HepG2 (cell line): ENCODE data around the gene CHKA. TPM values are rescaled to one million over a fixed set of nuclear protein-coding genes. Genes with fewer than 3 reads are reported as not detected.

Experiments used
- AGO1 ChIP-seq: fragments of 200-400 bp; formaldehyde crosslinking; IDR thresholded peaks from 2 replicates; pipeline ENCODE4 v1.6.1; 2017; ENCODE audit warnings: mild to moderate bottlenecking, low read depth, low read length, moderate library complexity; ENCODE audit not compliant: poor library complexity, severe bottlenecking
- ASH2L ChIP-seq: fragments of 300-600, 200-600 bp; sonication (generic); IDR thresholded peaks from 2 replicates; pipeline ENCODE4 v1.7.0; 2017; ENCODE audit warnings: low read depth, mild to moderate bottlenecking, moderate library complexity, mixed read lengths, low read length; ENCODE audit not compliant: insufficient read length
- ATAD3A ChIP-seq: sonication (generic); formaldehyde crosslinking; IDR thresholded peaks from 2 replicates; pipeline ENCODE4 v1.4.0; 2020; ENCODE audit warnings: missing genetic modification reagents
- CENPX ChIP-seq: sonication (generic); formaldehyde crosslinking; IDR thresholded peaks from 2 replicates; pipeline ENCODE4 v1.9.0; 2021; ENCODE audit warnings: mild to moderate bottlenecking, missing genetic modification reagents, moderate library complexity
- FOXA1 ChIP-seq, 2 experiments: fragments of 450-650 bp in 1 of 2; sonication (generic) in 1 of 2; formaldehyde crosslinking in 1 of 2; IDR thresholded peaks; 2 replicates each; pipeline versions ENCODE4 v1.4.0 to v1.6.1; 2016 to 2020; ENCODE audit warnings: missing genetic modification reagents in 1 of 2
- HMGXB3 ChIP-seq: sonication (generic); formaldehyde crosslinking; IDR thresholded peaks from 2 replicates; pipeline ENCODE4 v1.4.0; 2020; ENCODE audit warnings: missing genetic modification reagents, borderline replicate concordance
- HOXA7 ChIP-seq: sonication (generic); formaldehyde crosslinking; IDR thresholded peaks from 2 replicates; pipeline ENCODE4 v1.8.1; 2022; ENCODE audit warnings: mild to moderate bottlenecking, missing genetic modification reagents, moderate library complexity
- HOXD1 ChIP-seq: sonication (generic); formaldehyde crosslinking; IDR thresholded peaks from 2 replicates; pipeline ENCODE4 v1.5.0; 2020; ENCODE audit warnings: missing genetic modification reagents
- KLF11 ChIP-seq: IDR thresholded peaks from 2 replicates; pipeline ENCODE4 v1.6.1; 2016; ENCODE audit warnings: missing compliant biosample characterization
- KLF12 ChIP-seq: sonication (generic); formaldehyde crosslinking; IDR thresholded peaks from 2 replicates; pipeline ENCODE4 v1.4.0; 2020; ENCODE audit warnings: missing genetic modification reagents, borderline replicate concordance
- NFATC3 ChIP-seq: sonication (generic); formaldehyde crosslinking; IDR thresholded peaks from 2 replicates; pipeline ENCODE4 v1.5.1; 2020; ENCODE audit warnings: mild to moderate bottlenecking, missing genetic modification reagents
- NFIC ChIP-seq: IDR thresholded peaks from 2 replicates; pipeline ENCODE4 v1.6.1; 2012; ENCODE audit warnings: mild to moderate bottlenecking, low read length, inconsistent platforms
- PCBP2 ChIP-seq: fragments of 200-400 bp; formaldehyde crosslinking; optimal IDR thresholded peaks from 2 replicates; pipeline ENCODE3; 2018; ENCODE audit warnings: low read length, low read depth; ENCODE audit not compliant: poor library complexity, severe bottlenecking
- PHF20 ChIP-seq: sonication (generic); formaldehyde crosslinking; IDR thresholded peaks from 2 replicates; pipeline ENCODE4 v1.5.0; 2020; ENCODE audit warnings: mild to moderate bottlenecking, missing genetic modification reagents
- RFX1 ChIP-seq: fragments of 450-650 bp; IDR thresholded peaks from 2 replicates; pipeline ENCODE4 v1.6.1; 2017
- TAF1 ChIP-seq: sonication (generic); formaldehyde crosslinking; IDR thresholded peaks from 2 replicates; pipeline ENCODE4 v1.4.0; 2020; ENCODE audit warnings: missing genetic modification reagents
- THRA ChIP-seq: sonication (generic); formaldehyde crosslinking; IDR thresholded peaks from 2 replicates; pipeline ENCODE4 v1.4.0; 2020; ENCODE audit warnings: missing genetic modification reagents, borderline replicate concordance
- YEATS4 ChIP-seq: sonication (generic); formaldehyde crosslinking; IDR thresholded peaks from 2 replicates; pipeline ENCODE4 v1.4.0; 2020; ENCODE audit warnings: missing genetic modification reagents, borderline replicate concordance
- ZBTB33 ChIP-seq: sonication (generic); formaldehyde crosslinking; IDR thresholded peaks from 2 replicates; pipeline ENCODE4 v1.4.0; 2020; ENCODE audit warnings: missing genetic modification reagents
- ZNF670 ChIP-seq: sonication (generic); formaldehyde crosslinking; IDR thresholded peaks from 2 replicates; pipeline ENCODE4 v1.8.0; 2022; ENCODE audit warnings: mild to moderate bottlenecking, missing genetic modification reagents, borderline replicate concordance
- ZNF891 ChIP-seq: sonication (generic); formaldehyde crosslinking; IDR thresholded peaks from 2 replicates; pipeline ENCODE4 v1.5.0; 2020; ENCODE audit warnings: mild to moderate bottlenecking, missing genetic modification reagents
- ZSCAN21 ChIP-seq: sonication (generic); formaldehyde crosslinking; IDR thresholded peaks from 2 replicates; pipeline ENCODE4 v1.8.0; 2022; ENCODE audit warnings: mild to moderate bottlenecking, missing genetic modification reagents, moderate library complexity, borderline replicate concordance
- polyA plus RNA-seq, 8 experiments: library from polyadenylated mRNA; depleted of rRNA in 3 of 8; stranded (reverse) in 7 of 8; unstranded in 1 of 8; fragments of >200 nt; fragmentation: Illumina TruSeq in 4 of 8; extraction: Trizol in 4 of 8; gene quantifications; 2 replicates each; pipeline versions ENCODE4 v1.2.1 to v1.2.3, GENCODE V29; 2011 to 2016; ENCODE audit warnings: low read depth in 4 of 8, missing spikeins in 1 of 8, mixed read lengths in 1 of 8; ENCODE audit not compliant: insufficient read depth in 1 of 8
- total RNA-seq, 5 experiments: library from RNA; depleted of rRNA; stranded (reverse); fragments of >200 nt; fragmentation: Illumina TruSeq; extraction: Trizol; gene quantifications; 2 replicates each; pipeline ENCODE4 v1.2.3, GENCODE V29; 2016; ENCODE audit warnings: low read depth in 1 of 5

Gene CHKA
- total and polyA plus RNA-seq, 2 of the 13 experiments (the other 11 are each of a cell fraction or from before 2014, with no cell fraction given): 71.6 to 92.7 TPM

DNA sequence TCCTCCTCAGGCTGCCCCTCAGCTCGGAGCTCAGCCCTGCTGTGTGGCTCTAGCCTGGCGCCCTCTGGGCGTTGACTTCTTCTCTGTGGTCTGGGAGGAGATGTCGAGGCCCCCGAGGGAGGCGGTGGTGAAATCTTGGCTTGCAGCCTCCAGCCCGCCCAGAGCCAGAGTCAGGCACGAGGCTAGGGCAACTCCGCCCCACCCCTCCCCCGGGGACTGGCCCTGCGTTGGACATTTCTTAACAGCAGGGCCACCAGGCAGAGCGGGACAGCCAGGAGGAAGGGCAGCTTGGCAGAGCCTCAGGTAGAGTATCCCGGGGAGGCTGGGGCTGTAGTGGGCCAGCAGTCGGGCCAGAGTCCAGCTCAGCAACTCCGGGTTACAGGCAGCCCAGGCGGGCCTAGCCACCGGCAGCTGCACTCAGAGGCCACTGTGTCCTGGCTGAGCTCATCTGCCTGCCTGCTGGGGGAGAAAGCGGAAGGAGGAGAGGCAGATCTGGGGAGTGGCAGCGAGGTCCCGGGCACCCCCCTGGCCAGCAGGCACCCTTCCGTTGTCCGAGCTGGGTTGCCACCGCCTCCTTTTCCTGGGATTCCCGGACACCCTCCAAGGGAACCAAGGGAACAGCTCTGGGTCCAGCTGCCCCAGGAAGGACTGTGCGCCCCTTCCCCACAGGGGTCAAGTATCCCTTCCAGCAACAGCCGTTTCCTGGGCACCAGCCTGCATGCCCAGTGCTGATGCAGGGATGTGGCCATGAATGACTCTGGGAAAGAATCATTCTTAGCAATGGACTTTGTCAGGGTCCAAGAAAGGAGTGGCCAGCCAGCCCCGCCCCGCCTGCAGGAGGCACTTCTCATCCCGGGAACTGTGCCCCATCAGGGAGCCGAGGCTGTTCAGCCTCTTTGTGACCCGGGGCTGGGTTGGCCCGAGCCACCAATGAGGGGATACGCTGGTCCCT, 110.8 kb downstream of the CHKA start, which contains the start of gene ALDH3B1 (continued):
- TF ChIP-seq HMGXB3 (CRISPR knock-in tag) (no peak), FOXA1 (IDR thresholded peaks at IDR 0.05) (no peak), FOXA1 (CRISPR knock-in tag; IDR thresholded peaks at IDR 0.05) (no peak), RFX1 (no peak), ZNF670 (CRISPR knock-in tag) (no peak), HOXD1 (CRISPR knock-in tag) (no peak), HOXA7 (no peak), AGO1 (no peak), ATAD3A (no peak), YEATS4 (CRISPR knock-in tag) (peak; percentile 63; the same call in 1 of the 2 replicates), NFIC (no peak), ZSCAN21 (CRISPR knock-in tag) (peak; percentile 16; the same call in 1 of the 2 replicates), ZBTB33 (CRISPR knock-in tag) (no peak; the same call in 1 of the 2 replicates), CENPX (no peak), ASH2L (no peak), TAF1 (CRISPR knock-in tag) (peak; percentile 71), NFATC3 (0 out of 2 replicates have a peak, but pooled peaks have one; percentile 59), KLF11 (CRISPR knock-in tag) (no peak), PHF20 (CRISPR knock-in tag) (no peak), KLF12 (CRISPR knock-in tag) (peak; percentile 45; the same call in 1 of the 2 replicates), THRA (CRISPR knock-in tag) (peak; percentile 58; the same call in 1 of the 2 replicates), ZNF891 (CRISPR knock-in tag) (0 out of 2 replicates have a peak, but pooled peaks have one; percentile 44), PCBP2 (no peak)
